Measurements from ENCODE around the gene CEP89.
"Not testable (repeated sequence)": the region's sequence is repeated elsewhere in the genome, so short reads cannot be mapped to it uniquely, and the experiment has no call there.

DNA sequence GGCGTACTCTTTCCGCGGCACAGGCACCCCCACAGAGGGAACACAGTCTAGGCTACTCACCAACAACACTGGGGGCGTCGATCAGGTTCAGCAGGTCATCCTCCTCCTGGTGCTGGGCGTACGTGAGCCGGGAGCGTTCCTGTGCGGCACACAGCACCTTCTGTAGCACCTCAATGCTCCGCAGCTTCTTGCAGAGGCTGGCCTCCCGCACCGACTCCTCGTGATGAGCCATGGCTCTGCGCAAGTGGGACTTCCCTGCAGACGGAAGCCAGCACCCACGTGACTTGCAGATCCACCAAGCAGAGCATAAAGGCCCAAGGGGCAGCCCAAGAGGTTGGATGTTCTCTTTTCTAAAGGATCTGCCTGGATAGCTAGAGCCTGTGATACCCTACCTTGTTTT lies 24.2 kb upstream of the CEP89 start:
- TF ChIP-seq ZNF274 (IDR thresholded peaks at IDR 0.05; ENCODE audit: low read depth, low read length); EZH2 (IDR thresholded peaks at IDR 0.05); POLR2AphosphoS5 (IDR thresholded peaks at IDR 0.05; ENCODE audit: low read depth, low read length); YY1 (IDR thresholded peaks at IDR 0.05; ENCODE audit: extremely low read depth, insufficient replicate concordance, low read depth, low read length); POLR2A (IDR thresholded peaks at IDR 0.05; ENCODE audit: borderline replicate concordance, extremely low read depth, insufficient read depth, insufficient read length): not testable (repeated sequence)
- TF ChIP-seq, protein P1, sequence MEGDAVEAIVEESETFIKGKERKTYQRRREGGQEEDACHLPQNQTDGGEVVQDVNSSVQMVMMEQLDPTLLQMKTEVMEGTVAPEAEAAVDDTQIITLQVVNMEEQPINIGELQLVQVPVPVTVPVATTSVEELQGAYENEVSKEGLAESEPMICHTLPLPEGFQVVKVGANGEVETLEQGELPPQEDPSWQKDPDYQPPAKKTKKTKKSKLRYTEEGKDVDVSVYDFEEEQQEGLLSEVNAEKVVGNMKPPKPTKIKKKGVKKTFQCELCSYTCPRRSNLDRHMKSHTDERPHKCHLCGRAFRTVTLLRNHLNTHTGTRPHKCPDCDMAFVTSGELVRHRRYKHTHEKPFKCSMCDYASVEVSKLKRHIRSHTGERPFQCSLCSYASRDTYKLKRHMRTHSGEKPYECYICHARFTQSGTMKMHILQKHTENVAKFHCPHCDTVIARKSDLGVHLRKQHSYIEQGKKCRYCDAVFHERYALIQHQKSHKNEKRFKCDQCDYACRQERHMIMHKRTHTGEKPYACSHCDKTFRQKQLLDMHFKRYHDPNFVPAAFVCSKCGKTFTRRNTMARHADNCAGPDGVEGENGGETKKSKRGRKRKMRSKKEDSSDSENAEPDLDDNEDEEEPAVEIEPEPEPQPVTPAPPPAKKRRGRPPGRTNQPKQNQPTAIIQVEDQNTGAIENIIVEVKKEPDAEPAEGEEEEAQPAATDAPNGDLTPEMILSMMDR (IDR thresholded peaks at IDR 0.05 in 2 of 3, conservative IDR thresholded peaks at IDR 0.05 in 1 of 3; ENCODE audit: borderline replicate concordance in 1 of 3, insufficient read depth in 1 of 3, low read depth in 2 of 3, low read length in 2 of 3), result not testable (repeated sequence)
- TF ChIP-seq, protein P2, sequence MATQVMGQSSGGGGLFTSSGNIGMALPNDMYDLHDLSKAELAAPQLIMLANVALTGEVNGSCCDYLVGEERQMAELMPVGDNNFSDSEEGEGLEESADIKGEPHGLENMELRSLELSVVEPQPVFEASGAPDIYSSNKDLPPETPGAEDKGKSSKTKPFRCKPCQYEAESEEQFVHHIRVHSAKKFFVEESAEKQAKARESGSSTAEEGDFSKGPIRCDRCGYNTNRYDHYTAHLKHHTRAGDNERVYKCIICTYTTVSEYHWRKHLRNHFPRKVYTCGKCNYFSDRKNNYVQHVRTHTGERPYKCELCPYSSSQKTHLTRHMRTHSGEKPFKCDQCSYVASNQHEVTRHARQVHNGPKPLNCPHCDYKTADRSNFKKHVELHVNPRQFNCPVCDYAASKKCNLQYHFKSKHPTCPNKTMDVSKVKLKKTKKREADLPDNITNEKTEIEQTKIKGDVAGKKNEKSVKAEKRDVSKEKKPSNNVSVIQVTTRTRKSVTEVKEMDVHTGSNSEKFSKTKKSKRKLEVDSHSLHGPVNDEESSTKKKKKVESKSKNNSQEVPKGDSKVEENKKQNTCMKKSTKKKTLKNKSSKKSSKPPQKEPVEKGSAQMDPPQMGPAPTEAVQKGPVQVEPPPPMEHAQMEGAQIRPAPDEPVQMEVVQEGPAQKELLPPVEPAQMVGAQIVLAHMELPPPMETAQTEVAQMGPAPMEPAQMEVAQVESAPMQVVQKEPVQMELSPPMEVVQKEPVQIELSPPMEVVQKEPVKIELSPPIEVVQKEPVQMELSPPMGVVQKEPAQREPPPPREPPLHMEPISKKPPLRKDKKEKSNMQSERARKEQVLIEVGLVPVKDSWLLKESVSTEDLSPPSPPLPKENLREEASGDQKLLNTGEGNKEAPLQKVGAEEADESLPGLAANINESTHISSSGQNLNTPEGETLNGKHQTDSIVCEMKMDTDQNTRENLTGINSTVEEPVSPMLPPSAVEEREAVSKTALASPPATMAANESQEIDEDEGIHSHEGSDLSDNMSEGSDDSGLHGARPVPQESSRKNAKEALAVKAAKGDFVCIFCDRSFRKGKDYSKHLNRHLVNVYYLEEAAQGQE (IDR thresholded peaks at IDR 0.05; ENCODE audit: low read depth), result not testable (repeated sequence)

Data from HCT116 (cell line).